HS-27A (cell line): Measurements from ENCODE around the gene TRMT13.
"Not testable (repeated sequence)": the region's sequence is repeated elsewhere in the genome, so short reads cannot be mapped to it uniquely, and the experiment has no call there.

Experiments used
- DNase-seq: peaks from one replicate; pipeline ENCODE4 v3.0.0-alpha.2; 2012; ENCODE audit warnings: low read depth, missing footprints

TRMT13 gene

DNA sequence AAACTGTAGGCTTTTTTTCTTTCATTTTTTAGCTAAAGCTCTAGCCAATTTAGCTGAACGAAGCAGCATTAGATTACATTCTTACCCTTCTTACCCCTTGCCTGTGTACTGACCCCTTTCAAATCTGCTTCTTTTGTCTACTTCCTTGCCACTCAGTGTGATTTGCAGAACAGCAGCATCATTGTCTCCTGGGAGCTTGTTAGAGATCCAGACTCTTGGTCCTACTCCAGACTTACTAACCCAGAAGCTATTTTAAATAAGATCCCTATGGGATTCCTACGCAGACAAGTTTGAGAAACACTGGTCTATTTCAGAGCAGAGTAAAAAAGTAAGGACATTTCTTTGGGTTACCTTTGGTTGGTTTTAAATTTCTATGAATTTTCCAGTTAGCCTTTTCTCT lies 31.3 kb downstream of the TRMT13 start:
- DNase-seq: no peak

DNA sequence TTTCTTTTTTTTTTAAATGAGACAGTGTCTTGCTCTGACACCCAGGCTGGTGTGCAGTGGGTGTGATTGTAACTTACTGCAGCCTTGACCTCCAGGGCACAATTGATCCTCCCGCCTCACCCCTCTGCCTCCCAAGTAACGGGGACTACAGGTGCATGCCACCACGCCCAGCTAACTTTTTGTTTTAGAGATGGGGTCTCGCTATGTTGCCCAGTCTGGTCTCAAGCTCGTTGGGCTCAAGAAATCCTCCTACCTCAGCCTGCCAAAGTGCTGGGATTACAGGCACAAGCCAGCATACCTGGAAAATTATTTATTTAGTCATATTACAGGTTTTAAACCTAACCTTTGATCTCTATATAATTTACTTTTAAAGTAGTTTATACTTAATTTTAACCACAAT lies 31.7 kb downstream of the TRMT13 start:
- DNase-seq: no peak

DNA sequence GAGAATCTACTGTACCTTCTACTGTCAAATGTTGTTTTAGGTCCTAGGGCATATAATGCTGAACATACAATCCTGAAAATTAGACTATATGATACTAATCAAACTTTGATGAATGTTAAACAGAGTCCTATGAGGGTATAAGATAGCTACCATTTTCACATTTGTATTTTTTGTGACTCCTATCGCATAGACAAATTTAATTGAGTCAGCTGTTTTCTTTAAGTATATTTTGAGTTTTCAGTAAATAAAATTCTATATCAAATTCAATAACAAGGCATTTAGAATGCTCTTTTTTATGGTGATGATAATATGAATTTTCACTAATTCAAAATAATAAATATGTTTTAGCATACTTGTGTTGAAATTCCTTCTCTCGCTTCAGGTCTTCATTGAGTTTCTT lies 35.1 kb downstream of the TRMT13 start:
- no peak for DNase-seq

DNA sequence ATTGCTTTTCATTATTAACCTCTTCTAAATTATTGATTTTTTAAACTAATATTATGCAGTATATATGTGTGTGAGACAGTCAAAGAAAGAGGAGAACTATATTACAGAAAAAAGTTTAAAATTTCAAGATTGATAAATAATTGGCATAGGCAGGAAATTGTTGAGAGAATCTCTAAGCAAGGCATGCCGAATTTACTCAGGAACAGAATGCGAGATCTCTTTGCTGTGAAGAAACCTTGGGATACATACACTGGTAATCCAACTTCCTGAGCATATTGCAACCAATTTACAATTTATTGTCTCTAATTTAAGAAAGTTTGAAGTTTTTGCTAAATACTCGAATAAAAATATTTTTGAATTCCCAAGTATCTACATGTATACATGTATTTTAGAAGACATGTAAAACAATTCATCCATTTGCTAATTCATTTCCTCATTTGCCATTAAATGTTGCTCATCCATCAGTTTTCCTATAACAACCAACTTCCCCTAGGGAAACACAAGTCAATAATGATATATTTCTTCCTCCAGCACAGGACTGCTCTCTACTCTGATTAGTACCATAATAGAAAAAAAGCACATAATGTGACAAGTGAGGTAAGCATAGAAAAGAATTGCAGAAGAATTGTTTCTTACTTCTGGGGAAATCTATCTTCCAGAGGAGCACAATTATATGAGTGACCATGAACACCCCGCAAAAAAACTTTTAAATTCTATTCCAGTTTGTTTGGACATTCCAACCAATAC lies 44.5 kb downstream of the TRMT13 start:
- DNase-seq: no peak

DNA sequence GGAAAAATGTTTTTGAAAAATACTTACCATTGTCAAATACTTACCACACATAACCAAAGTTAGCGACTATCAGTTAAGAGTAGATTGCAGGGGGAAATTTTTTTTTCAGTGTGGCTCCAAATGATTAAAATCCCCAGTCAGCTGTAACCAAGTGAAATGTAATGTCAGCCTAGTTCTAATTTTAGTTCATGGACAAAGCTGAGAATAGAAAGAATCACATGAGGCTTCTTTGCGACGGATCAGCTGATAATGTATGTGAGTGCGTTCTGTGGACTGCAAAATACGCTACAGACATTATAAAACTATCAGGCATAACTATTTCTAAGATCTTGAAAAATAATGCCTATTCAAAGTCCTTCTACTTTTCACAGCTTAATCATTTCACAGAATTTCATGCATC lies 45.1 kb downstream of the TRMT13 start, which contains the start of gene LRRC39:
TSS of gene LRRC39 (minus strand) at position 166 of the 400 bp plus-strand sequence. CDS start 9,740 bp downstream, outside the sequence.
- DNase-seq: no peak

DNA sequence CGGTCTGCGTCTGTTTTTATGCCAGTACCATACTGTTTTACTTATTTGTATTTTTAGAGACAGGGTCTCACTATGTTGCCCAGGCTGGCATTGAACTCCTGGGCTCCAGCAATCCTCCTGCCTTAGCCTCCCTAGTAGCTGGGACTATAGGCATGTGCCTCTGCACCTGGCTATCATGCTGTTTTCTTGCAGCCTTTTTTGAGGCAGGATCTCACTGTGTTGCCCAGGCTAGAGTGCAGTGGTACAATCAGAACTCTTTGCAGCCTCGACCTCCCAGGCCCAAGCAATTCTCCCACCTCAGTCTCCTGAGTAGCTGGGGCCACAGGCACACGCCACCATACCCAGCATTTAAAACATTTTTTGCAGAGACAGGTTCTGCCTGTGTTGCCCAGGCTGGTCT lies 50.4 kb downstream of the TRMT13 start:
- no peak for DNase-seq

DNA sequence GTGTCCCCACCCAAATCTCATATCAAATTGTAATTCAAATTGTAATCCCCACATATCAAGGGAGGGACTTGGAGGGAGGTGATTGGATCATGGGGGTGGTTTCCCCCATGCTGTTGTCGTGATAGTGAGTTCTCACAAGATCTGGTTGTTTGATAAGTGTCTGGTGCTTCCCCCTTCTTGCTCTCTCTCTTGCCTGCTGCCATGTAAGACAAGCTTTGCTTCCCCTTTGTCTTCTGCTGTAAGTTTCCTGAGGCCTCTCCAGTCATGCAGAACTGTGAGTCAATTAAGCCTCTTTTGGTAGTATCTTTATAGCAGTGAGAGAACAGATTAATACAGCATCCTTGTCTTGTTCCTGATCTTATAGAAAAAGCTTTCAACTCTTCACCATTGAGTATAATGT lies 51.6 kb downstream of the TRMT13 start:
- no peak for DNase-seq

DNA sequence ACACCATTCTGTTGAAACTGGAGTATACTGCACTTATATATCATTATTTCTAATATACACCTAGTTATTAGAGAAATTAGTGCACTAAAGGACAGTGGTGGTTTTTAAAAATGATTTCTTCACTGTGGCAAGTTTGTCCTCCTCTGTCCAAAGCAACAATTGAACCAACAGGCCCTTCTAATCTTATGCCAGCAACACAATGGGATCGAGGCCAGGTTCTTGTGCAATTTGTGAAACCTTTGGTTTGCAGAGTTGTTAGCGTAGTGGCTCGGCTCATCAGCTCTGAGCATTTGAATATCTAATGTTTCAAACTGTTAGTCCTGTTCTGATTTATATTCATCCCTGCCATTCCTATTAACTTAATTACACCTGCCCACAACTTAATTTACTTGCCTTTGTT lies 54.9 kb downstream of the TRMT13 start:
- no peak for DNase-seq

DNA sequence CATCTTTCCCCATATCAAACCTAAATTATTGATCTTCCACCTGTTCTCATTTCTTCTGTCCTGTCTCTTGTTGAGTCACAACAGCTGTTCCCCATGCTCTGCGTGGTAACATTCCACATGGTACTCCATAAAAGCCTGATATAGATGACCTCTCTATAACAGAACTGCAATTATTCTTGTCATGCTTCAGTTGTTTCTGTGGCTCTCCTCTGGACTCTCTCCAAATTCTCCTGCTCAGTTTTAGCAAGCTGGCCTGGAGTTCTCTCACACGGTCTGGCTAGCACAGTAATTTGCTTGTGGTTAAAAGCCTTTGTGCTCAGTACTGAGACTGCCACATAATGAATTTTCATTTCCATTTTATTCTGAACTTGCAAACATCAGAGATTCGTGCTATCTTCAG lies 55.7 kb downstream of the TRMT13 start:
- DNase-seq: no peak

DNA sequence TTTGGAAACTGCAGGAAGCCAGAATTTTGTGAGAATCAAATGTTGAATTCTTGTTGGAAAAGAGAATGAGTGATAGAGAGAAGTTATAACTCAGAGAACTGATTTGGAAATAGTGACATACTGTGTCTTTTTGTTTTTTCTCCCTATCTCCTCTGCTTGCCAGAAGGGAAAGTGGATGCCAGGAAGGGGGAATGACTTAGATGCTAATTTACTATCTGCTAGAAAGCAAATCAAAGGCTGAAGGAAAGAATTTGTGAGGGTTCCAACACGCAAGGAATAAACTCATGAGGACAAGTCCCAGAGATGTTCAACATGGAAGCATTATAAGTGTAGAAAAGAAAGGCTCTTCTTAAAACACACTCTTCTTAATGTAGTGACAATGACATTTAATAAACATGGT lies 65.6 kb downstream of the TRMT13 start:
- DNase-seq: no peak

DNA sequence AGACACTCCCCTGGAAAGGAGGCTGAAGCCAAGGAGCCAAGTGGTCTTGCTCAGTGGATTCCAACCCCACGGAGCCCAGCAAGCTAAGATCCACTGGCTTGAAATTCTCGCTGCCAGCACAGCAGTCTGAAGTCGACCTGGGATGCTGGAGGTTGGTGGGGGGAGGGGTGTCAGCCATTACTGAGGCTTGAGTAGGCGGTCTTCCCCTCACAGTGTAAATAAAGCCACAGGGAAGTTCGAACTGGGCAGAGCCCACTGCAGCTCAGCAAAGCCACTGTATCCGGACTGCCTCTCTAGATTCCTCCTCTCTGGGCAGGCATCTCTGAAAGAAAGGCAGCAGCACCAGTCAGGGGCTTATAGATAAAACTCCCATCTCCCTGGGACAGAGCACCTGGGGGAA lies 67.1 kb downstream of the TRMT13 start:
- not testable (repeated sequence) for DNase-seq
